Keratinocyte (primary cell): ENCODE results near the gene TBKBP1. TPM values are rescaled to one million over a fixed set of nuclear protein-coding genes. Genes with fewer than 3 reads are reported as not detected.

Source experiments
- DNase-seq: peaks from one replicate; pipeline ENCODE4 v3.0.0-alpha.2; 2011; ENCODE audit warnings: low read depth, missing footprints, low spot score
- FAIRE-seq: peaks from 2 replicates; lab custom pipeline; 2011; peaks lifted over from hg19 to GRCh38; lab: Jason Lieb, UNC
- H2AFZ ChIP-seq: 2 replicates; pipeline ENCODE4 v1.6.0; 2012; ENCODE audit warnings: low read length, control low read depth, inconsistent platforms; ENCODE audit not compliant: control insufficient read depth
- H3K27ac ChIP-seq: 2 replicates; pipeline ENCODE4 v1.5.1; 2011; ENCODE audit warnings: low read length; ENCODE audit not compliant: control insufficient read depth, insufficient read depth
- H3K27me3 ChIP-seq: 3 replicates; pipeline ENCODE4 v1.6.0; 2011; ENCODE audit warnings: low read length; ENCODE audit not compliant: control insufficient read depth, insufficient read depth; ENCODE audit errors: extremely low read depth
- H3K36me3 ChIP-seq, 2 experiments: 2 replicates in 1 of 2; 3 replicates in 1 of 2; pipeline ENCODE4 v1.5.1; 2011; ENCODE audit warnings: low read length in 2 of 2, mild to moderate bottlenecking in 1 of 2; ENCODE audit not compliant: control insufficient read depth in 2 of 2, insufficient read depth in 2 of 2; ENCODE audit errors: extremely low read depth in 1 of 2
- H3K4me1 ChIP-seq: 3 replicates; pipeline ENCODE4 v1.5.1; 2011; ENCODE audit warnings: low read length; ENCODE audit not compliant: control insufficient read depth, insufficient read depth; ENCODE audit errors: extremely low read depth
- H3K4me2 ChIP-seq: 3 replicates; pipeline ENCODE4 v1.6.0; 2011; ENCODE audit warnings: low read depth, low read length; ENCODE audit not compliant: control insufficient read depth, insufficient read depth; ENCODE audit errors: extremely low read depth
- H3K4me3 ChIP-seq, 3 experiments: fragments of 200-600 bp in 1 of 3; sonication (generic) in 1 of 3; 2 replicates in 2 of 3; 3 replicates in 1 of 3; pipeline ENCODE4 v1.5.1; 2011 to 2016; ENCODE audit warnings: low read length in 3 of 3, mild to moderate bottlenecking in 3 of 3, control low read depth in 2 of 3, inconsistent platforms in 1 of 3, low read depth in 1 of 3, mixed read lengths in 1 of 3, mixed run types in 1 of 3, moderate library complexity in 1 of 3; ENCODE audit not compliant: control insufficient read depth in 2 of 3, insufficient read depth in 2 of 3; ENCODE audit errors: extremely low read depth in 1 of 3
- H3K79me2 ChIP-seq: 2 replicates; pipeline ENCODE4 v1.6.0; 2012; ENCODE audit warnings: low read length; ENCODE audit not compliant: control insufficient read depth, insufficient read depth
- H3K9ac ChIP-seq: 3 replicates; pipeline ENCODE4 v1.6.0; 2011; ENCODE audit warnings: low read length; ENCODE audit not compliant: control insufficient read depth, insufficient read depth; ENCODE audit errors: extremely low read depth
- H3K9me1 ChIP-seq: 3 replicates; pipeline ENCODE4 v1.6.0; 2011; ENCODE audit warnings: low read length; ENCODE audit not compliant: control insufficient read depth, insufficient read depth; ENCODE audit errors: extremely low read depth
- H3K9me3 ChIP-seq: 2 replicates; pipeline ENCODE4 v1.5.1; 2012; ENCODE audit warnings: low read depth, low read length; ENCODE audit not compliant: control insufficient read depth
- H4K20me1 ChIP-seq: 3 replicates; pipeline ENCODE4 v1.6.0; 2011; ENCODE audit warnings: low read length; ENCODE audit not compliant: control insufficient read depth, insufficient read depth; ENCODE audit errors: extremely low read depth
- EZH2 ChIP-seq: IDR thresholded peaks from one replicate; pipeline ENCODE4 v1.6.1; 2012; ENCODE audit warnings: inconsistent platforms, mild to moderate bottlenecking, low read length, moderate library complexity
- dilution Hi-C: fragments of 300-500 bp; cut with MboI; formaldehyde crosslinking; loops from one replicate; pipeline ENCODE4 v1.7.0; 2020; ENCODE audit warnings: low sequenced_read_pairs; ENCODE audit not compliant: extremely low pct_ligation_motif_present
- polyA plus RNA-seq, 5 experiments: library from polyadenylated mRNA; depleted of rRNA in 3 of 5; stranded (reverse) in 3 of 5; stranded (forward) in 1 of 5; unstranded in 1 of 5; fragments of >200 nt; gene quantifications; 1 replicate in 1 of 5; 2 replicates in 3 of 5; 3 replicates in 1 of 5; pipeline versions ENCODE4 v1.2.1 to v1.2.3, GENCODE V29; 2011 to 2012; ENCODE audit warnings: missing spikeins in 2 of 5, low read depth in 1 of 5, low replicate concordance in 1 of 5
- TF ChIP-seq, protein P1 (sequence below), 3 experiments: IDR thresholded peaks in 1 of 3; conservative IDR thresholded peaks in 1 of 3; optimal IDR thresholded peaks in 1 of 3; 2 replicates in 2 of 3; 3 replicates in 1 of 3; pipeline versions ENCODE3 to v1.5.1; 2011; ENCODE audit warnings: low read length in 3 of 3, mild to moderate bottlenecking in 3 of 3, moderate library complexity in 2 of 3, control low read depth in 1 of 3, inconsistent platforms in 1 of 3; ENCODE audit not compliant: insufficient read depth in 2 of 3; ENCODE audit errors: extremely low read depth in 1 of 3

The TBKBP1 gene
- polyA plus RNA-seq, 1 donor (not counting 4 experiments of a cell fraction or from before 2014, with no cell fraction given): 4.3 TPM

- H3K4me3 ChIP-seq: no peak overlapping the region
- dilution Hi-C loops: no loop called here
- H3K9ac ChIP-seq: no peak overlapping the region
- peaks cover 30% of the 10 kb centered on the region for H4K20me1 ChIP-seq
- no peak overlapping the region for H3K27ac ChIP-seq
- peaks cover 69% of the 10 kb centered on the region for H3K79me2 ChIP-seq
- H3K27me3 ChIP-seq: no peaks in the 10 kb centered on the region
- no peak for TF ChIP-seq EZH2
- TF ChIP-seq, protein P1, sequence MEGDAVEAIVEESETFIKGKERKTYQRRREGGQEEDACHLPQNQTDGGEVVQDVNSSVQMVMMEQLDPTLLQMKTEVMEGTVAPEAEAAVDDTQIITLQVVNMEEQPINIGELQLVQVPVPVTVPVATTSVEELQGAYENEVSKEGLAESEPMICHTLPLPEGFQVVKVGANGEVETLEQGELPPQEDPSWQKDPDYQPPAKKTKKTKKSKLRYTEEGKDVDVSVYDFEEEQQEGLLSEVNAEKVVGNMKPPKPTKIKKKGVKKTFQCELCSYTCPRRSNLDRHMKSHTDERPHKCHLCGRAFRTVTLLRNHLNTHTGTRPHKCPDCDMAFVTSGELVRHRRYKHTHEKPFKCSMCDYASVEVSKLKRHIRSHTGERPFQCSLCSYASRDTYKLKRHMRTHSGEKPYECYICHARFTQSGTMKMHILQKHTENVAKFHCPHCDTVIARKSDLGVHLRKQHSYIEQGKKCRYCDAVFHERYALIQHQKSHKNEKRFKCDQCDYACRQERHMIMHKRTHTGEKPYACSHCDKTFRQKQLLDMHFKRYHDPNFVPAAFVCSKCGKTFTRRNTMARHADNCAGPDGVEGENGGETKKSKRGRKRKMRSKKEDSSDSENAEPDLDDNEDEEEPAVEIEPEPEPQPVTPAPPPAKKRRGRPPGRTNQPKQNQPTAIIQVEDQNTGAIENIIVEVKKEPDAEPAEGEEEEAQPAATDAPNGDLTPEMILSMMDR (optimal IDR thresholded peaks at IDR 0.05 in 1 of 3, IDR thresholded peaks at IDR 0.05 in 1 of 3, conservative IDR thresholded peaks at IDR 0.05 in 1 of 3; ENCODE audit: extremely low read depth in 1 of 3, insufficient read depth in 2 of 3, low read length in 3 of 3): no peak
- H3K9me3 ChIP-seq: no peaks in the 10 kb centered on the region
- no peak overlapping the region for H3K4me2 ChIP-seq
- FAIRE-seq (no peak), DNase-seq (no peak)
- no peak overlapping the region for H2AFZ ChIP-seq
- H3K4me1 ChIP-seq: peaks cover 27% of the 10 kb centered on the region
- peaks cover 28 to 48% of the 10 kb centered on the region in 2 experiments for H3K36me3 ChIP-seq
- no peaks in the 10 kb centered on the region for H3K9me1 ChIP-seq
These were observed 41.4 kb upstream of the TBKBP1 start for GRCh38 chr17:47652570-47652969.

- H3K4me3 ChIP-seq: no peak overlapping the region
- H3K4me1 ChIP-seq: peaks cover 27% of the 10 kb centered on the region
- peaks cover 78% of the 10 kb centered on the region for H3K79me2 ChIP-seq
- H3K27me3 ChIP-seq: no peaks in the 10 kb centered on the region
- no peak for FAIRE-seq
- no peaks in the 10 kb centered on the region for H3K9me3 ChIP-seq
- H4K20me1 ChIP-seq: peaks cover 30% of the 10 kb centered on the region
- H3K9ac ChIP-seq: no peak overlapping the region
- no peak overlapping the region for H2AFZ ChIP-seq
- dilution Hi-C loops: no loop called here
- DNase-seq: no peak
- H3K36me3 ChIP-seq: peaks cover 34 to 56% of the 10 kb centered on the region in 2 experiments
- no peaks in the 10 kb centered on the region for H3K9me1 ChIP-seq
- no peak overlapping the region for H3K4me2 ChIP-seq
- no peak overlapping the region for H3K27ac ChIP-seq
- TF ChIP-seq, protein P1 (optimal IDR thresholded peaks at IDR 0.05 in 1 of 3, IDR thresholded peaks at IDR 0.05 in 1 of 3, conservative IDR thresholded peaks at IDR 0.05 in 1 of 3; ENCODE audit: extremely low read depth in 1 of 3, insufficient read depth in 2 of 3, low read length in 3 of 3): no peak
- TF ChIP-seq EZH2: no peak
These were observed 40.5 kb upstream of the TBKBP1 start for GRCh38 chr17:47653442-47653841.
